NCI-H2227 (cell line): ENCODE data around the gene NXPH1.

Experiments used
- DNase-seq: peaks from one replicate; lab custom pipeline; 2025; ENCODE audit not compliant: unreplicated experiment; lab: John Stamatoyannopoulos, UW

Gene NXPH1

DNA sequence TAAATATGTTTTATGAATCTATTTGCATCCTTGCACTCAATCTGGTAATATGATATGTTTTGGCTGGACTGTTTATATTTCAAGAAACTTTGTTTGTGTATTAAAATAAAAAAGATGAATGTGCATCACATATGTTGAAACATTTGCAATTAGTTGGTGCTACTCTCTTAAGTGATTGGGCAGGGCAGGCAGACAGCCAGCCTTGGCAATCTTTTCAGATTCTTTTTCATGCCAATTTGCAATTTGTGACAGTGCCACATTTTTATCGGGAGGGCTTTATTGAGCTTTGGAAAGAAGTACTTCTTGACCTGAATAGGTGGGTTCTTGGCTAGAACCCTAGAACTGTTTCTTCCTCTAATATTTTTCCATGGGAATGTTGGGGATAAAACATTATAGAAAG is 152.2 kb downstream of the NXPH1 start:
- no peak for DNase-seq

DNA sequence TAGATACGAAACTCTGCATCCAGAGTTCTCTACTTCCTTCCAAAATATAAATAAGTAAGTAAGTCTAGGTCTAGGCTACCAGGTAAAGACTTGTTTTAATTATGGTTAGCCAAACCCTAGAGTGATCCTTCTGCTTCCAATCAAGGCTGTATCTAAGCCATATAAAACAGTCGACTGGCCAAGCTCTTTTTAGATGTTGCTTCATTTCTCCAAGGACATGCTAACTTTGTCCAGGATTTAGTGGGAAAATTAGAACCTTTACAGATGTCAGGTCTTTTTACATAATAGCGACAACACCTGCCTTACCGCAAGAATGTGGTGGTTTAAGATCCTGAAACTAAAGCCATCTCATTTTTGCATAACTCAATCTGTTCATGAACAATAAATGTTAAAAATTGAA is 156.8 kb downstream of the NXPH1 start:
- no peak for DNase-seq

DNA sequence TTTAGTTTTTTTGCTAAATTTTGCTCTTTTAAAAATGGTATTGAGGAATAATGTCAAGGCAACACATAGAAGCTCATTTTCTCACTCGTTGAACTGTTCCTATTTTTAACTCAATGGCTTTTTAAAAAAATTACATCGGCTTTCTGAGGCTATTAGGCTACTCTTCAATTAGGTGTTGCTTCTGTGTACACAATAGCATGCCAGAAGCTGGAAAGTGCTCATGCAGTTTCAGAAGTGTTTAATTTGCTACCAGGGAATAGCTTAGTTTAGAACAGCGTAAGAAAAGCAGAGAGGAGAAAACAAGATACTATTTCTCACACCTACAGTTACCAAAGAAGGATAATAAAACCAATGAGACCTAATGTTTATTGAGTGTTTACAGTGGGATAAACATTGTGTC is 157.4 kb downstream of the NXPH1 start:
- DNase-seq = peak; percentile 65

DNA sequence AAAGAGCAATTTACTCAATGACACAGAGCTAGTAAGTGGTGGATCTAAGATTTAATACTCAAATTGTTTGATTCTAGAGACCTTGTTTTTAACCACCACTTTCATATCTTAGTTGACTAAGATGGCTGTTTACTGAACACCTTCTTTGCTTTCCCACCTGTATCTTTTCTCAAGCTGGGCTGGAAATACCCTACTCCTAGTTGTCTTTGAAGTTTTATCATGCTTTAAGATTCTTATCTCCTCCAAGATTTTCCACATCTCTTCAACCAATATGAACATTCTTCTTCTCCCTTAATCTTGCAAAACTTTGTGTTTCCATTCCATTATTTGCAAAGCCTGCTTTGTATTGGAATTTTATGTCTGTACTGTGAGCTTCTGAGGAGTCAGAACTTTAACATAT is 157.9 kb downstream of the NXPH1 start:
- DNase-seq = no peak

DNA sequence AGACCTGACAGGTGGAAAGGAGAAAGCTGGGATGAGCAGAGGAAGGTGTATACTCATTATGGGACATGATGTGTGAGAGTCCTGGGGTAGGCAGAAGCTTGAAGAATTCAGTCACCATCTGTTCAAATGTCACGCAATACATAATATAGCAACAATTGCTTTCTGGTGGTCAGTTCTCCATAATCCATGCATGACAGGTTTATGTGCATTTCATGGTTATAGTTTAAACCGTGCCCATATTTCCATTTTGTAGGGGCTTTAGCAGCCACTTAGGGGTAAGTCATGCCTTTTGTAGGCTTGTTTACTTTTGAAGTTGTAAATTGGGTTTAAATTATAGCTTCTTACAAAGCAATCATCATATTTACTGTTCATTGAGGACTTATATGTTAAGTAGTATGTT is 158.8 kb downstream of the NXPH1 start:
- DNase-seq = no peak

DNA sequence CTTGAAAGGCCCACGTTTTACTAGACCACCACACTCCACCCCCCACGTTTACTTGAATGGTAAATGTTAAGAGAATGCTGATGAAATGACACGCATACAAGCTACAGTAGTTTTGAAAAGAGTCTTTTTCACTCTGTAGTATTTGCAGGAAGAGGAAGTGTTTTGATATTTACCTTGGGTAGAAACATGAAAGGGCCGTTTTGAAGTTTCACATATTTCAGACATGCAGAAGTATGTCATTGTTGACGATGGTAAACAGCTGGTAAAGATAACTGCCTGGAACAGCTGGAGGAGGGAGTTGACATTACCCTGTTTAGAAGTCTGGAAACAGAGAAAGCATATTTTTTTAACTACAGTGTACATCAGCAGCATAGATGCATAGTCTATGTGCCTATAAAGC is 160.7 kb downstream of the NXPH1 start:
- DNase-seq = no peak

DNA sequence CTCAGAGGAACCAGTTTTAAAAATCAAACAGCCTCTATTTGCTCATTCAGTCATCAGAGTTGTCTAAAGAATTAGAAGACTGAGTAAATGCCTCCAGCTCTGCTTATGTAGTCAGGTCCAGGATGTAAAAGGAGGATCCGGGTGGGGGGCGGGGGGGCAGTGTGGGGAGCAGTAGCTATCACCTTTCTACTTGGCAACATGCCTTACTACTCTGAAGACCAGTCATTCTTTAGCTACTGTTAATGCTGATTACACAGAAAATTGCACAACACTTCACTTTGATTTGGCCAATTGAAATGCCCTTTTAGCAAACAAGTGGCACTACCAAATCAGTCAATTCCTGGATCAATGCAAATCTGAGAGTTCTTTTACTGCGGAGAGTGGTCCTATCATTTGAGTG is 164.2 kb downstream of the NXPH1 start:
- no peak for DNase-seq

DNA sequence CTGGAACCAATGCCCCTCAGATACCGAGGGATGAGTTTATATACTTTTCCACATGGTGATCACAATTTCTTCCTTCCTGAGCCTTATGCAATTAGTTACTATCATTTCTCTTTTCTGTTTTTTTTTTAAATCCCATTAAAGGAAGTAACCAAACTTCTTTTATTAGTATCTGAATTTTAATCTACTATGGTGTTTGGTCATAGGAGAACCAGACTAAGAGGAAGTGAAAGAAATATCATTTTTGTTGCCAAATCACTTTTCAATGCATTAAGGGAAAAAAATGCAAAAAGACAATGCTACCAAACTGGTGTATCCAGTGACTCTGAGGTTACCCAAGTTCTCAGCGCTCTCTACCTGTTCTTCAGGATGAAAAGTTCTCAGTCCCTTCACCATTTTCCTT is 167.7 kb downstream of the NXPH1 start:
- DNase-seq = no peak

DNA sequence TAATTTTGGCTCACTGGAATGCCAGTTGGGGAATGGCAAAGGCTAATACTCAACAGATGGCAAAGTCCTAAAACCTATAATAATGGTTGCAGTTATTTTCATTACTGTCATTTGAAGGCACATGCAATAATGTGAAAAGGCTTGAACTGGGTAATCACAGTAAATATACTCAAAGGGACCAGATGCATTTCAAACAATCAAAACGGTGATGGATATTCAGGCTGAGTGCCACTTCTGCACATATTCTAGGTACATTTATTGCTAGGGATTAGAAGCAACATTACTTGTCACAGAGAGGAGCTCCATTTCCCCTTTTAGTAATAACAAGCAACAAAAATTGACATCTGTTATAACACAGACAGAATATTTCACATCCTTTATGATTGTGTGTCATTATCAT is 171.8 kb downstream of the NXPH1 start:
- peak; percentile 83 for DNase-seq

DNA sequence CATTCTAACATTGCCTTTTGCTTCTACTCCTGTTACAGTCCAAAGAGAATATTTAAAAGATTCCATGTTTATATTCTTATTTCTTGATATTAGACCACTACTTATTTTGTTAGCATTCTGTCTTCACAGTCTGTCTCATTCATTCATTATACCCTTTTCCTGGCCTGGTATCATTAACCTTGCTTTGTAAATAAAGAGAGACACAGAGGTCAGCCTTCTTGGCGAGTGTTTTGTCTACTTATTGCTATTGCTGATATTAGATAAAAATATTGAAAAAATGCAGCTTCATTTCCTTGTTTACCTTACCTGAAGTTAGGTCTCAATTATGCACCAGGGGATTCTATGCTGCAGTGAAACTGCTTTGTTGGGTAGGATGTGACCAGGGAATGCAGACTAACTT is 179.2 kb downstream of the NXPH1 start:
- DNase-seq = no peak

DNA sequence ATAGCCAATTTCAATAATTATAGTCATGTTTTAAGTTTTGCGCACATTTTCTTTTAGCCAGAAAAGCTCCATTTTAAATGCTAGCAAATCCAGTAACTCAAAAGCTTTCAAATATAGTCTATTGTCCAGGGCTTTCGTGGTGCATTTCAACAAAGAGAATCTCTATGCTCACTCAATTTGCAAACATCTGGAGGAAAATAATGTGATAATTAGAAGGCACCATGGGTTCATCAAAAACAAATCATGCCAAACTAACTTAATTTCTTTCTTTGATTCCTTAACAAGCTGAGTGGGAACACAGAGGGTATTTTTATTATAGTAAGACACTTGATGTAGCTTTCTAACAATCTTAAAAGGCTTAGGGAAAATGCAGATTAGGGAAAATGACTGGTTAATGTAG is 179.8 kb downstream of the NXPH1 start:
- DNase-seq = no peak

DNA sequence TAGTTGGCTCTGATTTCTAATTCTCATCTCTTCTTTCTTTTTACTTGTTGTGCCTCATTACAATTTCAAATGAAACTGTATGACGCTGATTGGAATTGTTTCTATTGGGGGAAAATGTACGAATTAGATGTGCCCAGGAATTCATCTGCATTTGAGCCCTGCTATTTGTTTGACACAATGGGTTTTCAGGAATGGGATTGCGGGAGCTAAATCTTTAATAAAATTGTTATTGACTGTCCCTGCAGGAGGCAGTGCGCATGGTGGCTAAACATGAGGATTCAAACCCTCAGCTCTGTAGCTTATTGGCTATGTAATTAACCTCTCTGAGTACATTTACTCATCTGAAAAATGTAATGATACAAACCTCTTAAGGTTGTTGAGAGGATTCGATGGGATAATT is 181.6 kb downstream of the NXPH1 start:
- peak; percentile 15 for DNase-seq

DNA sequence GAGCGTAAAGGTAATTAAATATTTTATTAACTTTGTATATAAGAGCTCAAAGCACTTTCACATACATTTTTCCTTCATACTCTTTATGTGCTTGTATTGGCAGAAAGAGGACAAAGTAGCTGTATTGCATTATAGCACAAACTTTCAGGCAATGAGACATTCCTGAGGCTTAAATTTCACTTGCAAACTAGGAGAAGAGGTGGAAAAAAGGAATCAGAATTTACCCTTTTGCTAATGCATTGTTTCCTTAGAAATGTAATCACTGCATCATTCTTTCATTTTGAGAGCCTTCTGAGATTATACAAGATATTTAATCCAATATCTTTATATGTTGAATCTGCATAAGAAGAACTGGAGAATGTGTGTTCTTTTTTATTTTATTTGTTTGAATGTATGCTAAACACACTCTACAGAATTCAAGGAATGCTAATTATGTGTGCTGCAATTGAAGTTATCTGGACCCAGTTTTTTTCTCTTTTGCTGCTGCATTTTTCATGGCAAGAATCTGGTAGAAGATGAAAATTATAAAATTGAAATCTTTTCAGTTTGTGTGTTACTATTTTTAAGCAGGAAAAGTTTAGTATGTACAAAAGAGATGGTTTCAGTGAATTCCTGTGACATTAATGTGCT is 185.1 kb downstream of the NXPH1 start:
- DNase-seq = no peak

DNA sequence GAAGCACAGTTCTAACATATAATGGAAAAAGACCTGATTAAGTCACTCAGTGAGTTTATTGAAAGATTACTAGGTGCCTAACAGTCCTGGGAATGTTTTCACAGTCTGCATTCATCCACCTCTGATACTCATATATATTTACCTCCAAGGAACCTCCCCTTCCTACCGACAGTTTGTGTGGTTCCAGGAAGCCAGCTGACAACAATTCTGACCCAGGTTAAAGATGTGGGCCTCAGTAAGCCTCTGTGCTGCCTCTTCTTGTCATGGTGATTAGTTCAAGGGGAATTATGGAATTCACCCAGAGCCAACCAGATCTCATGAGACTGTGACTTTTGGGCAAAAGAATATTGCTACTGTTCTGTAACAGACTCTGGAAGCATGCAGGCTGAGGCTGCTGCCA is 186.8 kb downstream of the NXPH1 start:
- DNase-seq = peak; percentile 42

DNA sequence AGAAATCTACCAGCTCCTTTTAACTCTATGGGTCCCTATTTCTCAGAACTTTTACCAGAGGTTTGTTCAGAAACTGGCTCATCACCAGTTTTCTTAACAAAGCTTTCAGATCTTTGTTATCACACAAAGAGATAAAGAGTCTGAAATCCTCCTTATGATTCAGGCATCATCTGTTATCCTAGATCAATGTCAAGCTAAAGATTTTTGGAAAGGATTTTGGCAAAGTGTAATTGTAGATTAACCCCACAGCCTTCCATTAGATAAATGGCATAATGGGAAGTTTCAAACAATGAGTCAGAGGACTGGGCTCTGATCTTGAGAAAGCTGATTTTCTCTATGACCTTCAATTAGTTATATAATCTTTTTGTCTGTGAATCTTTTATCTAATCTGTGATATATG is 192.2 kb downstream of the NXPH1 start:
- DNase-seq = peak; percentile 73

DNA sequence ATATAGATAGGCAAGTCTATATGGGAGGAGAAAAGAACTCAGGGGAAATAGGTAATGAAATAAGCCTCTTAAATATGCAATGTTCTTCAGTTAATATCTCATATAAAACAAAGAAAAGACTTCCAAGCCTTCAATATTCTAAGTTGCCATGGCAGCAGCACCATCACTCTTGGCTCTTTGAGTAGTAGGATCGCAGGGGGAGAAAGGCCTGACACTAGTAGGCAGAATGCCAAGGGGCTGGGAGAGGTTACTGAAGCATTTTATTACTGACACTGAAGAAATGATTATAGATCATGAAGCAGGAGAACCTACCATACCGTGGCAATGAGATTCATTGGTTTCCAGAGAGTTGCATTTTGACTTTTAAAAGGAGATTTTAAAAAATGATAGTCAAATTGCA is 193.9 kb downstream of the NXPH1 start:
- peak; percentile 60 for DNase-seq

DNA sequence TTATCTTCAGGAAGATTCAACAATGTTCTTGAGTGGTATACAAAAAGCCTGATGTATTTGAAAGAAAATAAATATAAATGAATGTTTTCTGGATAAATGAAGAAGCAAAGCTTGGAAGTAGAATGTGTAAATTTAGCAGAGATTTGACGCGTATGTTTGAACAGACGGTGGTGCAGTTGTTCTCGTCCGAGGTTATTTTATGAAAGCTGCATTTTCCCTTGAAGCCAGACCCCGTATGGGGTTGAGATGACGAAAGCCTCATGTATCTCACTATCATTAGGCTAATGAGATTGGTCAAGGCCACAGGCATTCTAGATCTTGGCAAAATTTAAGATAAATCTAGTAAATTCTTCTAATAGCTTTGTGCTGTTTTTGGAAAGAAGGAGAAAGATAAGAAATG is 195.2 kb downstream of the NXPH1 start:
- peak; percentile 22 for DNase-seq

DNA sequence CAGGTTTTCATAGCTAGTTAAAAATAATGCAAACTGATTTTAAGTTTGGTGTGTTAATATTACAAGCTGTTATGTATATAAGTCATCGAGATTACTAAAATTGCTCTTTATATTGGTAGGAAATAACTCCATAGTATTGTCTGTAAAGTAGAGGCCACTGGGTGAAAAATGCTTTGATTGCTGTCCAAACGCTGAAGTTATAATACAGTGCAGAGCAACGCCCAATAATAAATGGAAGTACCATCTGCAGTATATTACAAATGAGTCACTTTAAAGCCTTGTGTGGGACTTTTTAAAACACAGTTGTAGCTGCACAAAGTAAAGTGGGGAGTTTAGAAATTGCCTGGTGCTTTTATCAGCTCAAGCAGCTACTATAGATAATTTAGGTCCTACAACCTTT is 196.1 kb downstream of the NXPH1 start:
- DNase-seq = peak; percentile 20

DNA sequence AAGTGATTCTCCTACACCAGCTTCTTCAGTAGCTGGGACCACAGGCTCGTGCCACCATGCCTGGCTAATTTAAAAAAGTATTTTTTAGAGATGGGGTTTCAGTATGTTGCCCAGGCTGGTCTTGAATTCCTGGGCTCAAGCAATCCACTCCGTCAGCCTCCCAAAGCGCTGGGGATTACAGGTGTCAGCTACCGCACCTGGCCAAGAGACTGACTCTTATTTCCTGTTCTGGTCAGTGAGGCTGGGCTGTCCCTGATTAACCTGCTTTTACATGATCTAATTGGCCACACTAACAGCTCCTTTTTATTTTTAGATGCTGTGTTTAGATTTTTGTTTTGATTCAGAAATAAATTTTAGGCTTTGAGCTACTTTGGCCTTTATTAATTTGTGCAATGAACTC is 203.9 kb downstream of the NXPH1 start:
- no peak for DNase-seq

DNA sequence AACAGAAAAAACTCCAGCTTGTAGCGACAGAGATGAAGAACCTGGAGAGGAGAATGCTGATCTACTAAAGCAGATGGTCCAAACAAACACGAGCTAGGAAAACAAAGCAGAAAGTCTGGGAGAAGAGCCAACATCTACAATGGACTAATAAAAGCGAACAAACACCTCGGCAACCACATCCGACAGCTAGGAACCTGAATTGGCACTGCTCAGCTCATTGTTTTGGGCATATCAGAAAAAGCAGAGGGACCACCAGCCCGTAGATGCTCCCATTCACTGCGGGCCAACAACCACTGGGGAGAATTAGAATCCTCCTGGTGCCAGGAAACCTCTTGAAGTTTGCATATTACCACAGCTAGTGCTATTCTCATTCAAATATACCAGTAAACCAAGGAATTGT is 204.7 kb downstream of the NXPH1 start:
- peak; percentile 57 for DNase-seq

DNA sequence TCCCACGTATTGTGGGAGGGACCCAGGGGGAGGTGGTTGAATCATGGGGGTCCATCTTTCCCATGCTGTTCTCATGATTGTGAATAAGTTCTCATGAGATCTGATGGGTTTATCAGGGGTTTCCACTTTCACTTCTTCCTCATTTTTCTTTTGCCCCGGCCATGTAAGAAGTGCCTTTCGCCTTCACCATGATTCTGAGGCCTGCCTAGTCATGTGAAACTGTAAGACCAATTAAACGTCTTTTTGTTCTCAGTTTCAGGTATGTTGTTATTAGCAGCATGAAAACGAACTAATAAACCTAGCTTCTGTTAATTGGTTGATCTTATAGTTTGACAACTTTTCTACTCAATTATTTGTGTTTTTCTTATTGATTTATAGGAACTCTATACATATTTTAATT is 206.3 kb downstream of the NXPH1 start:
- no peak for DNase-seq

DNA sequence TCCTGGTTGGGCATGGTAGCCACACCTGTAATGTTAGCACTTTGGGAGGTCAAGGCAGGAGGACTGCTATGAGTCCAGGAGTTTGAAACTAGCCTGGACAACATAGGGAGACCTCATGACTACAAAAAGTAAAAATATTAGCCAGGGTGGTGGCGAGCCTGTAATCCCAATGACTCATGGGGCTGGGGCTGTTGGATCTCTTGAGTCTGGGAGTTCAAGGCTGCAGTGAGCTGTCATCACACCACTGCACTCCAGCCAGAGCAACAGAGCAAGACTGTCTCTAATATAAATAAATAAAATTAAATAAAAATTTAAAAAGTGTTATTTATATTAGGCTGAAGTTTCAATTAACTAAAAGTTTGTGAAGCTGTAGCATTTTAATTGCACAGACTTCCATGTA is 207.3 kb downstream of the NXPH1 start:
- no peak for DNase-seq

DNA sequence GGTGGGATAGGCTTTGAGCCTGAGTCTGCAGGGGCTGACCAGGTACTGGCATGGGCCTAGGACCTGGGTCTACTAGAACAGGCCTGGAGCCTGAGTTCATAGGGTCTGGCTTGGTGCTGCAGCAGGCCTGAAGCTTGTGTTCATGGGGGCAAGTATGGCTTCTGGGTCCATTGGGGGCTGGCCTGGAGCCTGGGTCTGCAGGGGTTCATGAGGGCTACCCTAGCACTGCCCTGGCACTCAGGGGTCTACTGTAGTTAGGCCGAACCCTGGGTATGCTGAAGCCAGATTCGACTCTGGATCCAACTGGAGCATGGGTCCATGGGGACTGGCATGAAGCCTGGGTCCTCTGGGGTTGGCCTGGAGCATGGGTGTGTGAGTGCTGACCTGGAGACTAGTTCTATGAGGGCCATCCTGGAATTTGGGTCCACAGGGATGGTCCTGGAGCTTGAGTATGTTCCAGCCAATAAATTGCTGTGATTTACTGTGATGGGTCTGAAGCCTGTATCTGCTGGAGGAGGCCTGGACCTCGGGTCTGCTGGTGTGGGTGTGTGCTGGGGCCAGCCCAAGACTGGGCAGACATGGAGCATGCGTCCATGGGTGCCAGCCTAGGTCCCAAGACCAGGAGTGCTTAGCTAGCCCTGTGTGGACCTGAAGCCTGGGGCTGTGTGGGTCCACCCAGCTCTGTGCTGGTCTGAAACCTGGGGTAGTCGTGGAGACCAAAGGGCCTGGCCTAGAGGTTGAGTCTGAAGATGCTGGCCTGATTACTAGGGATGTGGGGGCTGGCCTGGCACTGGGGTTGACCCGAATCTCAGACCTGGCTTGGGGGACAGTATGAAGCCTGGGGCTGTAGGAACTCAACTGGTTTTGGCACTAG is 235.5 kb downstream of the NXPH1 start:
- no peak for DNase-seq
